A549 (cell line): ENCODE data around the gene SNX10.

Source experiments
- BHLHE40 ChIP-seq: IDR thresholded peaks from 2 replicates; pipeline ENCODE4 v1.6.1; 2012; ENCODE audit warnings: low read depth, low read length, inconsistent platforms
- CHD2 ChIP-seq: fragments of 150-350 bp; IDR thresholded peaks from 2 replicates; pipeline ENCODE4 v1.6.1; 2014; ENCODE audit warnings: low read length; ENCODE audit not compliant: partially characterized antibody
- EP300 ChIP-seq, 2 experiments: fragments of >200 bp; sonication (Bioruptor Twin); formaldehyde crosslinking; IDR thresholded peaks; 2 replicates in 1 of 2; 3 replicates in 1 of 2; pipeline ENCODE4 v1.6.1; 2016 to 2017
- GATA3 ChIP-seq: IDR thresholded peaks from 2 replicates; pipeline ENCODE4 v1.6.1; 2012; ENCODE audit warnings: borderline replicate concordance
- HDAC2 ChIP-seq: fragments of 200-600 bp; sonication (generic); IDR thresholded peaks from 2 replicates; pipeline ENCODE4 v1.6.1; 2016
- MYC ChIP-seq: IDR thresholded peaks from 2 replicates; pipeline ENCODE4 v1.6.1; 2012; ENCODE audit warnings: mild to moderate bottlenecking, inconsistent platforms, low read length, improper control_type of control experiment, borderline replicate concordance
- PHF8 ChIP-seq: fragments of 200-600 bp; sonication (generic); IDR thresholded peaks from 2 replicates; pipeline ENCODE4 v1.6.1; 2016; ENCODE audit warnings: low read depth, mild to moderate bottlenecking, antibody characterized with exemption, moderate library complexity, borderline replicate concordance
- TF ChIP-seq, protein P1 (sequence below): fragments of >200 bp; sonication (Bioruptor Twin); formaldehyde crosslinking; IDR thresholded peaks from 3 replicates; pipeline ENCODE4 v1.5.1; 2016

DNA sequence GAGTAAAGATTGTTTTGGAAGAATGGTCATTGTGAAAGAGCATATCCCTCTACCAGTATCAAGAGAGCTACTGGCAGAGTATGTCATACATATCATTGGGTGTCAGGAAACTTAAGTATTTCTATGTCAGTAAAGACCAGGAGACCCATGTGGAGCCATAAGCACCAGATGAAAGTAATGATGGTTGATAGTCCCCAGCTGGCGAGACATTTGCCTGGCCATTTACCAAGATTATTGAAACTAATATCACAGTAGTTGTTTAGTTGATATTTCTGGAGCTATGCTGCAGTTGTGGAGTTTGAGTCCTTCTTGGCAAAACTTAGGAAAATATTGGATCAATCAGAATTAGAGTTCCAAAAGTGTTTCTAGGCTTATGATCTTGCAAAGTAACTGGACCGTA lies 114.8 kb downstream of the SNX10 start:
- TF ChIP-seq CHD2 (no peak), MYC (no peak), PHF8 (no peak), HDAC2 (no peak), BHLHE40 (no peak), EP300 (IDR thresholded peaks at IDR 0.05) (no peak), GATA3 (no peak)
- TF ChIP-seq, protein P1, sequence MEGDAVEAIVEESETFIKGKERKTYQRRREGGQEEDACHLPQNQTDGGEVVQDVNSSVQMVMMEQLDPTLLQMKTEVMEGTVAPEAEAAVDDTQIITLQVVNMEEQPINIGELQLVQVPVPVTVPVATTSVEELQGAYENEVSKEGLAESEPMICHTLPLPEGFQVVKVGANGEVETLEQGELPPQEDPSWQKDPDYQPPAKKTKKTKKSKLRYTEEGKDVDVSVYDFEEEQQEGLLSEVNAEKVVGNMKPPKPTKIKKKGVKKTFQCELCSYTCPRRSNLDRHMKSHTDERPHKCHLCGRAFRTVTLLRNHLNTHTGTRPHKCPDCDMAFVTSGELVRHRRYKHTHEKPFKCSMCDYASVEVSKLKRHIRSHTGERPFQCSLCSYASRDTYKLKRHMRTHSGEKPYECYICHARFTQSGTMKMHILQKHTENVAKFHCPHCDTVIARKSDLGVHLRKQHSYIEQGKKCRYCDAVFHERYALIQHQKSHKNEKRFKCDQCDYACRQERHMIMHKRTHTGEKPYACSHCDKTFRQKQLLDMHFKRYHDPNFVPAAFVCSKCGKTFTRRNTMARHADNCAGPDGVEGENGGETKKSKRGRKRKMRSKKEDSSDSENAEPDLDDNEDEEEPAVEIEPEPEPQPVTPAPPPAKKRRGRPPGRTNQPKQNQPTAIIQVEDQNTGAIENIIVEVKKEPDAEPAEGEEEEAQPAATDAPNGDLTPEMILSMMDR = no peak
